IMR-90 (cell line): ENCODE measurements around the gene NPY4R. TPM values are rescaled to one million over a fixed set of nuclear protein-coding genes. Genes with fewer than 3 reads are reported as not detected.

Experiments
- ATAC-seq: fragments of 200-7000 bp; cut with Tn5 transposase; 2 replicates; pipeline ENCODE4 v1.9.1; 2020; ENCODE audit warnings: low read depth, mild to moderate bottlenecking, moderate library complexity
- BruUV-seq: library from RNA; stranded (reverse); fragments of 400-500 nt; replicated peaks from 2 replicates; lab custom pipeline; 2021; lab: Mats Ljungman, UMichigan
- CTCF ChIA-PET: fragments of 300-600 bp; formaldehyde crosslinking; extraction: SDS; loops from one replicate; lab custom pipeline; 2021; ENCODE audit warnings: antibody characterized with exemption; lab: Yijun Ruan, JAX
- POLR2A ChIA-PET: fragments of 300-600 bp; sonication (Branson Sonifier 250); formaldehyde crosslinking; loops from one replicate; lab custom pipeline; 2022; ENCODE audit warnings: antibody characterized with exemption; ENCODE audit not compliant: unreplicated experiment; lab: Charles Lee
- DNase-seq: peaks from one replicate; pipeline ENCODE4 v3.0.0; 2013
- H2AFZ ChIP-seq: replicated peaks from 2 replicates; pipeline ENCODE3; 2013; ENCODE audit warnings: low read length, mild to moderate bottlenecking; ENCODE audit not compliant: poor library complexity
- H2AK5ac ChIP-seq: 2 replicates; pipeline ENCODE4 v1.6.1; 2013; ENCODE audit warnings: low read depth, low read length, inconsistent platforms
- H2AK9ac ChIP-seq: replicated peaks from 2 replicates; pipeline ENCODE3; 2013; ENCODE audit warnings: mild to moderate bottlenecking, low read depth, low read length, moderate library complexity; ENCODE audit not compliant: poor library complexity
- H2BK120ac ChIP-seq: 2 replicates; pipeline ENCODE4 v1.6.1; 2013; ENCODE audit warnings: low read depth, low read length, inconsistent platforms
- H2BK15ac ChIP-seq: 3 replicates; pipeline ENCODE4 v1.6.1; 2013; ENCODE audit warnings: low read depth, low read length, inconsistent platforms
- H2BK20ac ChIP-seq: 2 replicates; pipeline ENCODE4 v1.6.1; 2013; ENCODE audit warnings: low read depth, mild to moderate bottlenecking, inconsistent platforms, low read length, moderate library complexity
- H2BK5ac ChIP-seq: 2 replicates; pipeline ENCODE4 v1.6.1; 2013; ENCODE audit warnings: mild to moderate bottlenecking, low read depth, low read length, inconsistent platforms; ENCODE audit not compliant: poor library complexity, severe bottlenecking
- H3K14ac ChIP-seq: replicated peaks from 2 replicates; pipeline ENCODE4 v1.6.1; 2013; ENCODE audit warnings: low read depth, low read length, inconsistent platforms
- H3K18ac ChIP-seq: 2 replicates; pipeline ENCODE4 v1.6.1; 2013; ENCODE audit warnings: low read depth, low read length, control low read depth
- H3K23ac ChIP-seq: 2 replicates; pipeline ENCODE4 v1.6.1; 2013; ENCODE audit warnings: low read depth, low read length, inconsistent platforms
- H3K27ac ChIP-seq: 2 replicates; pipeline ENCODE4 v1.5.1; 2013; ENCODE audit warnings: mild to moderate bottlenecking, control low read depth, low read length; ENCODE audit not compliant: insufficient read depth
- H3K27me3 ChIP-seq: 2 replicates; pipeline ENCODE4 v1.6.1; 2013; ENCODE audit warnings: low read length; ENCODE audit not compliant: control insufficient read depth, insufficient read depth
- H3K36me3 ChIP-seq: 2 replicates; pipeline ENCODE4 v1.6.1; 2013; ENCODE audit warnings: low read length, mixed read lengths; ENCODE audit not compliant: control insufficient read depth, insufficient read depth
- H3K4ac ChIP-seq: 2 replicates; pipeline ENCODE4 v1.6.1; 2013; ENCODE audit warnings: low read depth, low read length, inconsistent platforms
- H3K4me1 ChIP-seq: 2 replicates; pipeline ENCODE4 v1.6.1; 2013; ENCODE audit warnings: low read length, mixed read lengths; ENCODE audit not compliant: control insufficient read depth, insufficient read depth
- H3K4me2 ChIP-seq: 2 replicates; pipeline ENCODE4 v1.6.1; 2013; ENCODE audit warnings: low read depth, mild to moderate bottlenecking, control low read depth, low read length, moderate library complexity
- H3K4me3 ChIP-seq: 2 replicates; pipeline ENCODE4 v1.5.1; 2013; ENCODE audit warnings: low read depth, mild to moderate bottlenecking, control low read depth, low read length, moderate library complexity; ENCODE audit not compliant: insufficient read depth
- H3K56ac ChIP-seq: 2 replicates; pipeline ENCODE4 v1.6.1; 2013; ENCODE audit warnings: low read length, inconsistent platforms; ENCODE audit not compliant: insufficient read depth; ENCODE audit errors: extremely low read depth
- H3K79me1 ChIP-seq, 2 experiments: 2 replicates each; pipeline ENCODE4 v1.6.1; 2013; ENCODE audit warnings: low read length in 2 of 2, inconsistent platforms in 1 of 2, low read depth in 1 of 2
- H3K9ac ChIP-seq: 2 replicates; pipeline ENCODE4 v1.6.1; 2013; ENCODE audit warnings: low read depth, low read length, control low read depth
- H3K9me1 ChIP-seq: 2 replicates; pipeline ENCODE4 v1.6.1; 2013; ENCODE audit warnings: low read length, inconsistent platforms; ENCODE audit not compliant: insufficient read depth
- H3K9me3 ChIP-seq: 2 replicates; pipeline ENCODE4 v1.6.1; 2013; ENCODE audit warnings: low read length; ENCODE audit not compliant: control insufficient read depth, insufficient read depth
- H4K20me1 ChIP-seq: 2 replicates; pipeline ENCODE4 v1.6.1; 2013; ENCODE audit warnings: low read length, inconsistent platforms; ENCODE audit not compliant: insufficient read depth
- H4K5ac ChIP-seq: 2 replicates; pipeline ENCODE4 v1.6.1; 2013; ENCODE audit warnings: mild to moderate bottlenecking, low read depth, low read length, control low read depth
- H4K8ac ChIP-seq, 2 experiments: 2 replicates each; pipeline ENCODE4 v1.6.1; 2013; ENCODE audit warnings: low read depth in 2 of 2, low read length in 2 of 2, control low read depth in 1 of 2, inconsistent platforms in 1 of 2
- H4K91ac ChIP-seq: 2 replicates; pipeline ENCODE4 v1.6.1; 2013; ENCODE audit warnings: low read depth, low read length, inconsistent platforms; ENCODE audit not compliant: insufficient read depth
- CEBPB ChIP-seq: IDR thresholded peaks from 2 replicates; pipeline ENCODE4 v1.6.1; 2012; ENCODE audit warnings: low read depth, low read length, improper control_type of control experiment
- CHD1 ChIP-seq: IDR thresholded peaks from 2 replicates; pipeline ENCODE4 v1.6.1; 2012; ENCODE audit warnings: low read depth, low read length, improper control_type of control experiment
- CTCF ChIP-seq: conservative IDR thresholded peaks from 2 replicates; pipeline ENCODE4 v1.5.1; 2012; ENCODE audit warnings: mild to moderate bottlenecking, low read depth, low read length, improper control_type of control experiment
- MAZ ChIP-seq: IDR thresholded peaks from 2 replicates; pipeline ENCODE4 v1.6.1; 2012; ENCODE audit warnings: low read depth, mild to moderate bottlenecking, low read length, improper control_type of control experiment, moderate library complexity, borderline replicate concordance
- RCOR1 ChIP-seq: IDR thresholded peaks from 2 replicates; pipeline ENCODE4 v1.6.1; 2012; ENCODE audit warnings: mild to moderate bottlenecking, low read length, improper control_type of control experiment; ENCODE audit not compliant: insufficient replicate concordance
- RFX5 ChIP-seq: IDR thresholded peaks from 2 replicates; pipeline ENCODE4 v1.8.0; 2012; ENCODE audit warnings: low read depth, mild to moderate bottlenecking, low read length, moderate library complexity
- WGBS, 2 experiments: methylation state at CpG; one replicate each; pipeline versions ENCODE4 v1.1.5 to v1.1.7; 2013; ENCODE audit warnings: missing lambda C conversion rate in 2 of 2; ENCODE audit not compliant: insufficient read length in 1 of 2; ENCODE audit errors: extremely low coverage in 2 of 2; 5-methylcytosine and 5-hydroxymethylcytosine counted together
- dilution Hi-C: fragments of 300-500 bp; cut with HindIII; formaldehyde crosslinking; loops from one replicate; pipeline ENCODE4 v1.14.3; 2018; ENCODE audit warnings: low sequenced_read_pairs; ENCODE audit not compliant: unreplicated experiment
- in situ Hi-C: fragments of 300-500 bp; cut with MboI; formaldehyde crosslinking; loops from 3 replicates; pipeline ENCODE4 v1.14.3; 2019; ENCODE audit warnings: low sequenced_read_pairs, inconsistent platforms, mixed read lengths
- intact Hi-C: fragments of 100-400 bp; cut with micrococcal nuclease; formaldehyde crosslinking; loops from 2 replicates; pipeline ENCODE4 v1.10.0; 2022
- polyA plus RNA-seq, 3 experiments: library from polyadenylated mRNA; depleted of rRNA; stranded (reverse); fragments of >200 nt; gene quantifications; 2 replicates each; pipeline ENCODE4 v1.2.3, GENCODE V29; 2012; ENCODE audit warnings: low replicate concordance in 1 of 3
- total RNA-seq: library from RNA; depleted of rRNA; stranded (reverse); fragments of >200 nt; gene quantifications from 2 replicates; pipeline ENCODE4 v1.2.3, GENCODE V29; 2012
- TF ChIP-seq, protein P1 (sequence below): fragments of 150-350 bp; IDR thresholded peaks from 2 replicates; pipeline ENCODE4 v1.6.1; 2016; ENCODE audit warnings: low read depth, mild to moderate bottlenecking, low read length, moderate library complexity, borderline replicate concordance

Gene NPY4R
- total and polyA plus RNA-seq, 2 of the 4 experiments (the other 2 are of a cell fraction): 0.56 to 1.1 TPM

DNA sequence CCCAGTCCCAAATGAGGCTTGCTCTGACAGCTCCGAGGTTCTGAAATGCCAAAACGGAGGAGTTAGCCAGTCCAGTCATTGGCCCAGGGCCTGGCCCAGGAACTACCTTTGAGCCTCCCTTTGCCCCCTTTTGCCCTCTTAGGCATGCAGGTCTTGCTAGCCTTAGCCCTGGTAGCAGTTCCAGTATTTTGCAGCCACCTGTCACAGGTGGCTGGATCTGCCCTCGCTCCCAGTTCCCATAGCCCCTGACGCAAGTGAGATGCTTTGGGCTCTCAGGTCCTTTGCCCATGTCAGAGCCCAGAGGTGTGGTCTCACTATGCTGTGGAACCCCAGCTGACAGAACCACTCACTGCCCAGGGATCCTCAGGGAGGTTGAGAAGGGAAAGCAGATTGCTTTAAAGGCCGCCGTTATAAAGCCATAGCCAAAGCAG, 48.7 kb upstream of the NPY4R start:
- Histone ChIP-seq H3K9ac (no peak overlapping the region), H3K27ac (no peak overlapping the region), H3K9me3 (no peaks in the 10 kb centered on the region), H3K79me1 (no peaks in the 10 kb centered on the region), H4K20me1 (no peaks in the 10 kb centered on the region), H4K5ac (no peak overlapping the region), H3K36me3 (no peaks in the 10 kb centered on the region), H3K4me1 (peaks cover 8% of the 10 kb centered on the region), H3K56ac (no peak overlapping the region), H3K14ac (no peak overlapping the region), H2BK5ac (no peak overlapping the region), H3K4me2 (no peak overlapping the region), H3K27me3 (no peaks in the 10 kb centered on the region), H2BK15ac (no peak overlapping the region; the same call in 2 of the 3 replicates), H2AK5ac (0 out of 2 replicates have a peak overlapping the region, but pooled peaks have one; percentile 5), H3K18ac (no peak overlapping the region), H4K8ac (no peak overlapping the region), H3K4ac (no peak overlapping the region), H3K4me3 (no peak overlapping the region), H2AK9ac (no peak overlapping the region), H3K9me1 (peaks cover 16% of the 10 kb centered on the region), H2BK120ac (no peak overlapping the region; the same call in 1 of the 2 replicates), H2AFZ (peak overlapping the region; percentile 6), H2BK20ac (no peak overlapping the region; the same call in 1 of the 2 replicates), H4K91ac (no peak overlapping the region), H3K23ac (no peak overlapping the region)
- WGBS, 2 experiments: 83% methylated on average over 6 of the region's 6 CpGs; no CpG with 5 or more reads in 1 of the 2 experiments
- intact Hi-C loops (no loop called here), in situ Hi-C loops (no loop called here), dilution Hi-C loops (no loop called here)
- ChIA-PET CTCF (no interaction called here), POLR2A (no interaction called here)
- no peak for DNase-seq
- no TSS peak for BruUV-seq
- TF ChIP-seq MAZ (no peak), RCOR1 (no peak), CHD1 (no peak), CEBPB (no peak), RFX5 (no peak), CTCF (no peak)
- TF ChIP-seq, protein P1, sequence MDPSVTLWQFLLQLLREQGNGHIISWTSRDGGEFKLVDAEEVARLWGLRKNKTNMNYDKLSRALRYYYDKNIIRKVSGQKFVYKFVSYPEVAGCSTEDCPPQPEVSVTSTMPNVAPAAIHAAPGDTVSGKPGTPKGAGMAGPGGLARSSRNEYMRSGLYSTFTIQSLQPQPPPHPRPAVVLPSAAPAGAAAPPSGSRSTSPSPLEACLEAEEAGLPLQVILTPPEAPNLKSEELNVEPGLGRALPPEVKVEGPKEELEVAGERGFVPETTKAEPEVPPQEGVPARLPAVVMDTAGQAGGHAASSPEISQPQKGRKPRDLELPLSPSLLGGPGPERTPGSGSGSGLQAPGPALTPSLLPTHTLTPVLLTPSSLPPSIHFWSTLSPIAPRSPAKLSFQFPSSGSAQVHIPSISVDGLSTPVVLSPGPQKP: no peak
- no peak for ATAC-seq
